OCI-M1 (cell line): ENCODE results near the gene LRIT1.

ENCODE experiments used
- DNase-seq: peaks from one replicate; lab custom pipeline; 2025; lab: John Stamatoyannopoulos, UW

Gene LRIT1

GRCh38 chr10:84254552-84255478 is 13.5 kb upstream of the LRIT1 start:
- DNase-seq: no peak

- no peak for DNase-seq
These were observed 7.4 kb upstream of the LRIT1 start for GRCh38 chr10:84248794-84249193.

- DNase-seq: no peak
These were observed 6.2 kb upstream of the LRIT1 start for GRCh38 chr10:84247496-84247895.

GRCh38 chr10:84244651-84245270 is 3.4 kb upstream of the LRIT1 start, which contains the start of gene RGR:
RGR (plus strand) TSS chr10:84245053; CDS start chr10:84245091, 38 bp downstream.
- no peak for DNase-seq

- DNase-seq: no peak
These were observed 2.4 kb upstream of the LRIT1 start for GRCh38 chr10:84243759-84244158.

- DNase-seq: no peak
These were observed 2.4 kb downstream of the LRIT1 start for GRCh38 chr10:84238909-84239308.

GRCh38 chr10:84237199-84238051 is 3.9 kb downstream of the LRIT1 start:
- DNase-seq: no peak

- no peak for DNase-seq
These were observed 4.5 kb downstream of the LRIT1 start for GRCh38 chr10:84236807-84237198.

GRCh38 chr10:84235096-84235495 is 6.2 kb downstream of the LRIT1 start:
- DNase-seq: no peak

GRCh38 chr10:84234479-84234878 is 6.9 kb downstream of the LRIT1 start:
- no peak for DNase-seq

GRCh38 chr10:84233940-84234339 is 7.4 kb downstream of the LRIT1 start:
- no peak for DNase-seq

- no peak for DNase-seq
These were observed 9.0 kb downstream of the LRIT1 start for GRCh38 chr10:84232376-84232775.

GRCh38 chr10:84230359-84230758 is 11.0 kb downstream of the LRIT1 start:
- no peak for DNase-seq

GRCh38 chr10:84227810-84228209 is 13.5 kb downstream of the LRIT1 start:
- no peak for DNase-seq

- no peak for DNase-seq
These were observed 14.7 kb downstream of the LRIT1 start for GRCh38 chr10:84226616-84227015.

GRCh38 chr10:84225427-84226173 is 15.7 kb downstream of the LRIT1 start, which contains the start of gene LRIT2:
LRIT2 (minus strand) TSS chr10:84225544; CDS start chr10:84225520, 24 bp downstream.
- DNase-seq: no peak

GRCh38 chr10:84224411-84225028 is 16.8 kb downstream of the LRIT1 start:
- peak; percentile 9 for DNase-seq

- DNase-seq: no peak
These were observed 19.4 kb downstream of the LRIT1 start for GRCh38 chr10:84221916-84222315.

GRCh38 chr10:84217746-84218145 is 23.6 kb downstream of the LRIT1 start:
- no peak for DNase-seq

GRCh38 chr10:84216834-84217233 is 24.5 kb downstream of the LRIT1 start:
- no peak for DNase-seq

- peak; percentile 74 for DNase-seq
These were observed 26.6 kb downstream of the LRIT1 start for GRCh38 chr10:84214612-84215235.
